Thyroid gland (tissue), 4 donors: Measurements from ENCODE around the gene INTS11. TPM values are rescaled to one million over a fixed set of nuclear protein-coding genes. Genes with fewer than 3 reads are reported as not detected.

ENCODE experiments used
- DNase-seq, 2 donors: peaks; one replicate each; pipeline ENCODE4 v3.0.0-alpha.2; 2019
- H3K27ac ChIP-seq, 3 donors: fragments of 200-600 bp; sonication (generic); 1 replicate in 2 of 3; 2 replicates in 1 of 3; pipeline ENCODE4 v1.5.1; 2016 to 2019; ENCODE audit warnings: mild to moderate bottlenecking in 1 of 3, moderate library complexity in 1 of 3
- H3K27me3 ChIP-seq: fragments of 200-600 bp; sonication (generic); one replicate; pipeline ENCODE4 v1.5.1; 2019
- H3K36me3 ChIP-seq, 2 donors: fragments of 200-600 bp; sonication (generic); one replicate each; pipeline ENCODE4 v1.5.1; 2016 to 2019
- H3K4me1 ChIP-seq, 2 donors: fragments of 200-600 bp; sonication (generic); one replicate each; pipeline ENCODE4 v1.5.1; 2017 to 2019
- H3K4me3 ChIP-seq, 3 donors: fragments of 200-600 bp; sonication (generic); replicated peaks in 1 of 3; 1 replicate in 2 of 3; 2 replicates in 1 of 3; pipeline ENCODE4 v1.5.1; 2016; ENCODE audit warnings: mild to moderate bottlenecking in 1 of 3
- H3K9me3 ChIP-seq: fragments of 200-600 bp; sonication (generic); one replicate; pipeline ENCODE4 v1.5.1; 2017
- CTCF ChIP-seq, 6 experiments: fragments of 200-600 bp in 3 of 6; fragments of 450-650 bp in 3 of 6; sonication (generic) in 3 of 6; IDR thresholded peaks; one replicate each; pipeline ENCODE4 v1.5.1; 2016 to 2019; ENCODE audit warnings: antibody characterized with exemption in 6 of 6, mild to moderate bottlenecking in 2 of 6, inconsistent platforms in 1 of 6, moderate library complexity in 1 of 6
- POLR2A ChIP-seq, 2 donors: fragments of 450-650 bp; IDR thresholded peaks; one replicate each; pipeline ENCODE4 v1.6.1; 2017; ENCODE audit warnings: antibody characterized with exemption in 2 of 2, mild to moderate bottlenecking in 2 of 2, moderate library complexity in 1 of 2
- WGBS, 2 donors: methylation state at CpG; one replicate each; pipeline ENCODE4 v1.1.5; 2017; 5-methylcytosine and 5-hydroxymethylcytosine counted together
- intact Hi-C: fragments of 100-400 bp; cut with DNase I; formaldehyde crosslinking; loops from one replicate; pipeline ENCODE4 v1.15.1; 2023
- total RNA-seq, 4 donors: library from RNA; depleted of rRNA; stranded (reverse); fragments of >200 nt; gene quantifications; one replicate each; pipeline ENCODE4 v1.2.3, GENCODE V29; 2016

INTS11 gene
- total RNA-seq, 4 donors from 2014 or later: 68.9 to 116 (median 94.7) TPM

GRCh38 chr1:1302951-1303509 lies 21.4 kb downstream of the INTS11 start:
- DNase-seq: no peak
- no peaks in the 10 kb centered on the region for H3K27me3 ChIP-seq
- H3K4me3 ChIP-seq: no peak overlapping the region
- TF ChIP-seq POLR2A (IDR thresholded peaks at IDR 0.05) (no peak), CTCF (IDR thresholded peaks at IDR 0.05) (no peak)
- no peaks in the 10 kb centered on the region for H3K9me3 ChIP-seq
- intact Hi-C loops: no loop called here
- no peak overlapping the region for H3K27ac ChIP-seq
- no peaks in the 10 kb centered on the region for H3K36me3 ChIP-seq
- H3K4me1 ChIP-seq: peaks cover 24 to 30% of the 10 kb centered on the region in 2 donors
- 95% methylated on average over 9 to 15 of the region's 31 CpGs for WGBS, 2 donors

- no peak for TF ChIP-seq POLR2A (IDR thresholded peaks at IDR 0.05)
- TF ChIP-seq CTCF (IDR thresholded peaks at IDR 0.05): peak in 1 of 6 experiments; percentile 33
- no peaks in the 10 kb centered on the region for H3K27me3 ChIP-seq
- H3K4me1 ChIP-seq: peaks cover 21 to 28% of the 10 kb centered on the region in 2 donors
- no peak for DNase-seq
- peaks cover 0 to 4% of the 10 kb centered on the region in 2 donors for H3K36me3 ChIP-seq
- intact Hi-C loops: no loop called here
- 81% methylated on average over 3 to 4 of the region's 9 CpGs for WGBS, 2 donors
- H3K27ac ChIP-seq: no peak overlapping the region
- H3K9me3 ChIP-seq: no peaks in the 10 kb centered on the region
- no peak overlapping the region for H3K4me3 ChIP-seq
Observed at GRCh38 chr1:1302006-1302430, 22.4 kb downstream of the INTS11 start.

GRCh38 chr1:1300352-1300739 lies 24.1 kb downstream of the INTS11 start:
- Histone ChIP-seq H3K27ac (no peak overlapping the region), H3K4me1 (peaks cover 4 to 12% of the 10 kb centered on the region in 2 donors), H3K4me3 (no peak overlapping the region), H3K9me3 (no peaks in the 10 kb centered on the region), H3K36me3 (peaks cover 0 to 4% of the 10 kb centered on the region in 2 donors), H3K27me3 (no peaks in the 10 kb centered on the region)
- intact Hi-C loops: no loop called here
- TF ChIP-seq CTCF (IDR thresholded peaks at IDR 0.05) (no peak), POLR2A (IDR thresholded peaks at IDR 0.05) (no peak)
- 91 to 100% methylated on average over 5 to 12 of the region's 12 CpGs for WGBS, 2 donors
- DNase-seq: no peak

- peaks cover 0 to 4% of the 10 kb centered on the region in 2 donors for H3K36me3 ChIP-seq
- H3K4me1 ChIP-seq: peaks cover 0 to 6% of the 10 kb centered on the region in 2 donors
- H3K27ac ChIP-seq: no peak overlapping the region
- intact Hi-C loops: loop anchor here (10.0 kb wide), 1 partner anchor 325 kb away; no protein-coding TSS in a partner anchor
- TF ChIP-seq POLR2A (IDR thresholded peaks at IDR 0.05): no peak
- TF ChIP-seq CTCF (IDR thresholded peaks at IDR 0.05): peak in 1 of 6 experiments; percentile 16
- no peaks in the 10 kb centered on the region for H3K27me3 ChIP-seq
- H3K9me3 ChIP-seq: no peaks in the 10 kb centered on the region
- no peak overlapping the region for H3K4me3 ChIP-seq
- DNase-seq: no peak
- 88 to 93% methylated on average over 13 to 18 of the region's 22 CpGs for WGBS, 2 donors
Observed at GRCh38 chr1:1299686-1300351, 24.6 kb downstream of the INTS11 start.
